Measurements from ENCODE around the gene PCED1B.

GRCh38 chr12:47149146-47149545 is 69.7 kb downstream of the PCED1B start:
- no peak for TF ChIP-seq CTCF (IDR thresholded peaks at IDR 0.05)
- no peak for TF ChIP-seq EZH2 (IDR thresholded peaks at IDR 0.05)
- TF ChIP-seq EZH2phosphoT487 (IDR thresholded peaks at IDR 0.05) = no peak

Measured in neural progenitor cell (in vitro differentiated cells).